ENCODE measurements around the gene NLGN1. TPM values are rescaled to one million over a fixed set of nuclear protein-coding genes. Genes with fewer than 3 reads are reported as not detected.

Gene NLGN1
- polyA plus RNA-seq, 6 donors from 2014 or later, result not detected

GRCh38 chr3:174253196-174253823 is 855.8 kb downstream of the NLGN1 start:
- ATAC-seq (ENCODE audit: low read depth in 2 of 2), result no peak
- Mint-ChIP-seq H3K36me3 (no peaks in the 10 kb centered on the region), H3K4me3 (no peak overlapping the region), H3K27ac (no peak overlapping the region), H3K9me3 (peaks cover 0 to 9% (median 0%) of the 10 kb centered on the region in 7 donors), H3K27me3 (no peaks in the 10 kb centered on the region), H3K4me1 (no peaks in the 10 kb centered on the region)
- DNase-seq, result no peak

- no peaks in the 10 kb centered on the region for H3K27me3 Mint-ChIP-seq
- no peak overlapping the region for H3K27ac Mint-ChIP-seq
- no peak for ATAC-seq (ENCODE audit: low read depth in 2 of 2)
- no peaks in the 10 kb centered on the region for H3K36me3 Mint-ChIP-seq
- H3K9me3 Mint-ChIP-seq, result peaks cover 0 to 9% (median 0%) of the 10 kb centered on the region in 7 donors
- no peak overlapping the region for H3K4me3 Mint-ChIP-seq
- no peaks in the 10 kb centered on the region for H3K4me1 Mint-ChIP-seq
- DNase-seq, result no peak
Observed at GRCh38 chr3:174253940-174254339, 856.4 kb downstream of the NLGN1 start.

- no peaks in the 10 kb centered on the region for H3K4me1 Mint-ChIP-seq
- H3K27me3 Mint-ChIP-seq, result no peaks in the 10 kb centered on the region
- DNase-seq, result no peak
- H3K36me3 Mint-ChIP-seq, result no peaks in the 10 kb centered on the region
- no peak for ATAC-seq (ENCODE audit: low read depth in 2 of 2)
- peaks cover 0 to 9% (median 2%) of the 10 kb centered on the region in 7 donors for H3K9me3 Mint-ChIP-seq
- H3K4me3 Mint-ChIP-seq, result no peak overlapping the region
- H3K27ac Mint-ChIP-seq, result no peak overlapping the region
Observed at GRCh38 chr3:174255454-174255853, 857.9 kb downstream of the NLGN1 start.

GRCh38 chr3:174266476-174266875 is 868.9 kb downstream of the NLGN1 start:
- Mint-ChIP-seq H3K36me3 (no peaks in the 10 kb centered on the region), H3K4me3 (no peak overlapping the region), H3K27ac (no peak overlapping the region), H3K9me3 (peaks cover 0 to 3% (median 0%) of the 10 kb centered on the region in 7 donors), H3K4me1 (no peaks in the 10 kb centered on the region), H3K27me3 (no peaks in the 10 kb centered on the region)
- ATAC-seq (ENCODE audit: low read depth in 2 of 2), result no peak
- no peak for DNase-seq

- Mint-ChIP-seq H3K4me1 (no peaks in the 10 kb centered on the region), H3K9me3 (peaks cover 0 to 7% (median 0%) of the 10 kb centered on the region in 7 donors), H3K4me3 (no peak overlapping the region), H3K27me3 (no peaks in the 10 kb centered on the region), H3K27ac (no peak overlapping the region), H3K36me3 (no peaks in the 10 kb centered on the region)
- no peak for DNase-seq
- ATAC-seq (ENCODE audit: low read depth in 2 of 2), result no peak
Observed at GRCh38 chr3:174268061-174268460, 870.5 kb downstream of the NLGN1 start.

- ATAC-seq (ENCODE audit: low read depth in 2 of 2), result no peak
- Mint-ChIP-seq H3K4me1 (no peaks in the 10 kb centered on the region), H3K9me3 (peaks cover 0 to 7% (median 0%) of the 10 kb centered on the region in 7 donors)
Observed at GRCh38 chr3:174268586-174268985, 871.0 kb downstream of the NLGN1 start.

GRCh38 chr3:174270841-174271240 is 873.3 kb downstream of the NLGN1 start:
- Mint-ChIP-seq H3K27me3 (no peaks in the 10 kb centered on the region), H3K36me3 (no peaks in the 10 kb centered on the region), H3K27ac (no peak overlapping the region), H3K4me3 (no peak overlapping the region), H3K4me1 (no peaks in the 10 kb centered on the region), H3K9me3 (peaks cover 0 to 7% (median 0%) of the 10 kb centered on the region in 7 donors)
- ATAC-seq (ENCODE audit: low read depth in 2 of 2) (no peak), DNase-seq (no peak)

More at GRCh38 chr3:174268586-174268985, 871.0 kb downstream of the NLGN1 start:
- H3K27me3 Mint-ChIP-seq, result no peaks in the 10 kb centered on the region
- no peak overlapping the region for H3K27ac Mint-ChIP-seq
- H3K36me3 Mint-ChIP-seq, result no peaks in the 10 kb centered on the region
- DNase-seq, result no peak
- no peak overlapping the region for H3K4me3 Mint-ChIP-seq

GRCh38 chr3:174275336-174275735 is 877.8 kb downstream of the NLGN1 start:
- Mint-ChIP-seq H3K27ac (no peak overlapping the region), H3K36me3 (no peaks in the 10 kb centered on the region), H3K4me1 (no peaks in the 10 kb centered on the region), H3K27me3 (no peaks in the 10 kb centered on the region), H3K9me3 (peaks cover 0 to 4% (median 0%) of the 10 kb centered on the region in 7 donors), H3K4me3 (no peak overlapping the region)
- no peak for DNase-seq
- no peak for ATAC-seq (ENCODE audit: low read depth in 2 of 2)

- no peak overlapping the region for H3K4me3 Mint-ChIP-seq
- DNase-seq (no peak), ATAC-seq (ENCODE audit: low read depth in 2 of 2) (no peak)
- H3K36me3 Mint-ChIP-seq, result no peaks in the 10 kb centered on the region
- no peak overlapping the region for H3K27ac Mint-ChIP-seq
- H3K4me1 Mint-ChIP-seq, result no peaks in the 10 kb centered on the region
- H3K27me3 Mint-ChIP-seq, result no peaks in the 10 kb centered on the region
- H3K9me3 Mint-ChIP-seq, result peaks cover 0 to 4% (median 0%) of the 10 kb centered on the region in 7 donors
Observed at GRCh38 chr3:174276826-174277225, 879.3 kb downstream of the NLGN1 start.

- Mint-ChIP-seq H3K36me3 (no peaks in the 10 kb centered on the region), H3K9me3 (peaks cover 0 to 3% (median 0%) of the 10 kb centered on the region in 7 donors), H3K27ac (no peak overlapping the region), H3K4me1 (no peaks in the 10 kb centered on the region), H3K27me3 (no peaks in the 10 kb centered on the region), H3K4me3 (no peak overlapping the region)
- DNase-seq (no peak), ATAC-seq (ENCODE audit: low read depth in 2 of 2) (no peak)
Observed at GRCh38 chr3:174278094-174278493, 880.5 kb downstream of the NLGN1 start.

- no peak for DNase-seq
- H3K4me1 Mint-ChIP-seq, result no peaks in the 10 kb centered on the region
- H3K27ac Mint-ChIP-seq, result no peak overlapping the region
- H3K27me3 Mint-ChIP-seq, result no peaks in the 10 kb centered on the region
- ATAC-seq (ENCODE audit: low read depth in 2 of 2), result no peak
- H3K36me3 Mint-ChIP-seq, result no peaks in the 10 kb centered on the region
- peaks cover 0 to 4% (median 0%) of the 10 kb centered on the region in 7 donors for H3K9me3 Mint-ChIP-seq
- no peak overlapping the region for H3K4me3 Mint-ChIP-seq
Observed at GRCh38 chr3:174280186-174280585, 882.6 kb downstream of the NLGN1 start.

GRCh38 chr3:174285242-174285864 is 887.8 kb downstream of the NLGN1 start:
- Mint-ChIP-seq H3K9me3 (peaks cover 0 to 4% (median 0%) of the 10 kb centered on the region in 7 donors), H3K36me3 (no peaks in the 10 kb centered on the region), H3K4me3 (no peak overlapping the region), H3K4me1 (no peaks in the 10 kb centered on the region), H3K27me3 (no peaks in the 10 kb centered on the region), H3K27ac (no peak overlapping the region)
- DNase-seq (no peak), ATAC-seq (ENCODE audit: low read depth in 2 of 2) (no peak)

GRCh38 chr3:174287705-174288104 is 890.2 kb downstream of the NLGN1 start:
- Mint-ChIP-seq H3K27me3 (no peaks in the 10 kb centered on the region), H3K27ac (no peak overlapping the region), H3K9me3 (peaks cover 0 to 5% (median 0%) of the 10 kb centered on the region in 7 donors), H3K4me1 (no peaks in the 10 kb centered on the region), H3K4me3 (no peak overlapping the region), H3K36me3 (no peaks in the 10 kb centered on the region)
- ATAC-seq (ENCODE audit: low read depth in 2 of 2), result no peak
- DNase-seq, result no peak

- no peak for ATAC-seq (ENCODE audit: low read depth in 2 of 2)
- Mint-ChIP-seq H3K4me3 (no peak overlapping the region), H3K36me3 (no peaks in the 10 kb centered on the region), H3K9me3 (peaks cover 0 to 13% (median 0%) of the 10 kb centered on the region in 7 donors), H3K27ac (no peak overlapping the region), H3K4me1 (no peaks in the 10 kb centered on the region), H3K27me3 (no peaks in the 10 kb centered on the region)
- no peak for DNase-seq
Observed at GRCh38 chr3:174294616-174295015, 897.1 kb downstream of the NLGN1 start.
